ENCODE results near the gene SORCS2.

Gene SORCS2

GRCh38 chr4:7510066-7510465 is 317.7 kb downstream of the SORCS2 start:
- no peak for DNase-seq (ENCODE audit: low spot score)
- TF ChIP-seq CTCF (IDR thresholded peaks at IDR 0.05; ENCODE audit: extremely low read depth, insufficient read depth, missing control alignments), result no peak
- in situ Hi-C loops (cut with MboI; ENCODE audit: low pct_unique_long_range_greater_than_20kb, low sequenced_read_pairs, unreplicated experiment), result no loop called here

- in situ Hi-C loops (cut with MboI; ENCODE audit: low pct_unique_long_range_greater_than_20kb, low sequenced_read_pairs, unreplicated experiment), result no loop called here
- no peak for DNase-seq (ENCODE audit: low spot score)
- TF ChIP-seq CTCF (IDR thresholded peaks at IDR 0.05; ENCODE audit: extremely low read depth, insufficient read depth, missing control alignments), result no peak
These were observed 318.2 kb downstream of the SORCS2 start for GRCh38 chr4:7510538-7510937.

GRCh38 chr4:7511525-7511924 is 319.2 kb downstream of the SORCS2 start:
- no peak for DNase-seq (ENCODE audit: low spot score)
- in situ Hi-C loops (cut with MboI; ENCODE audit: low pct_unique_long_range_greater_than_20kb, low sequenced_read_pairs, unreplicated experiment), result no loop called here

GRCh38 chr4:7512428-7512827 is 320.1 kb downstream of the SORCS2 start:
- no peak for DNase-seq (ENCODE audit: low spot score)
- in situ Hi-C loops (cut with MboI; ENCODE audit: low pct_unique_long_range_greater_than_20kb, low sequenced_read_pairs, unreplicated experiment), result no loop called here
- TF ChIP-seq CTCF (IDR thresholded peaks at IDR 0.05; ENCODE audit: extremely low read depth, insufficient read depth, missing control alignments), result no peak

More at GRCh38 chr4:7511525-7511924, 319.2 kb downstream of the SORCS2 start:
- TF ChIP-seq CTCF (IDR thresholded peaks at IDR 0.05; ENCODE audit: extremely low read depth, insufficient read depth, missing control alignments), result no peak

- DNase-seq (ENCODE audit: low spot score), result no peak
- no peak for TF ChIP-seq CTCF (IDR thresholded peaks at IDR 0.05; ENCODE audit: extremely low read depth, insufficient read depth, missing control alignments)
- in situ Hi-C loops (cut with MboI; ENCODE audit: low pct_unique_long_range_greater_than_20kb, low sequenced_read_pairs, unreplicated experiment), result no loop called here
These were observed 320.6 kb downstream of the SORCS2 start for GRCh38 chr4:7512946-7513345.

- in situ Hi-C loops (cut with MboI; ENCODE audit: low pct_unique_long_range_greater_than_20kb, low sequenced_read_pairs, unreplicated experiment), result no loop called here
- no peak for DNase-seq (ENCODE audit: low spot score)
- TF ChIP-seq CTCF (IDR thresholded peaks at IDR 0.05; ENCODE audit: extremely low read depth, insufficient read depth, missing control alignments), result no peak
These were observed 321.3 kb downstream of the SORCS2 start for GRCh38 chr4:7513671-7514070.

- no peak for DNase-seq (ENCODE audit: low spot score)
- in situ Hi-C loops (cut with MboI; ENCODE audit: low pct_unique_long_range_greater_than_20kb, low sequenced_read_pairs, unreplicated experiment), result no loop called here
- TF ChIP-seq CTCF (IDR thresholded peaks at IDR 0.05; ENCODE audit: extremely low read depth, insufficient read depth, missing control alignments), result no peak
These were observed 321.9 kb downstream of the SORCS2 start for GRCh38 chr4:7514281-7514680.
